Fibroblast of lung (primary cell): Measurements from ENCODE around the gene FADS2. TPM values are rescaled to one million over a fixed set of nuclear protein-coding genes. Genes with fewer than 3 reads are reported as not detected.
A peak's percentile ranks its signal among the peaks of the same experiment; 100 is the strongest.

Source experiments
- DNase-seq, 2 donors: peaks; one replicate each; pipeline versions ENCODE4 v3.0.0 to v3.0.0-alpha.2; 2010; ENCODE audit warnings: low read depth in 2 of 2
- H2AFZ ChIP-seq: 2 replicates; pipeline ENCODE4 v1.5.1; 2012; ENCODE audit warnings: low read length, control low read depth, inconsistent platforms
- H3K27ac ChIP-seq: 2 replicates; pipeline ENCODE4 v1.5.1; 2011; ENCODE audit warnings: low read length, control low read depth; ENCODE audit not compliant: insufficient read depth
- H3K27me3 ChIP-seq: 2 replicates; pipeline ENCODE4 v1.5.1; 2011; ENCODE audit warnings: mild to moderate bottlenecking, low read length; ENCODE audit not compliant: control insufficient read depth, insufficient read depth
- H3K36me3 ChIP-seq: 2 replicates; pipeline ENCODE4 v1.5.1; 2011; ENCODE audit warnings: low read length; ENCODE audit not compliant: control insufficient read depth, insufficient read depth
- H3K4me1 ChIP-seq: 2 replicates; pipeline ENCODE4 v1.5.1; 2011; ENCODE audit warnings: low read length; ENCODE audit not compliant: control insufficient read depth, insufficient read depth; ENCODE audit errors: extremely low read depth
- H3K4me2 ChIP-seq: 2 replicates; pipeline ENCODE4 v1.5.1; 2011; ENCODE audit warnings: low read length, control low read depth; ENCODE audit not compliant: insufficient read depth; ENCODE audit errors: extremely low read depth
- H3K4me3 ChIP-seq, 4 experiments: fragments of 200-600 bp in 1 of 4; sonication (generic) in 1 of 4; replicated peaks in 1 of 4; 2 replicates each; pipeline ENCODE4 v1.5.1; 2011 to 2016; ENCODE audit warnings: low read length in 4 of 4, low read depth in 3 of 4, mild to moderate bottlenecking in 3 of 4, control low read depth in 2 of 4, inconsistent platforms in 1 of 4, mixed read lengths in 1 of 4; ENCODE audit not compliant: insufficient read depth in 1 of 4; ENCODE audit errors: control extremely low read depth in 1 of 4
- H3K79me2 ChIP-seq: 2 replicates; pipeline ENCODE4 v1.5.1; 2012; ENCODE audit warnings: mild to moderate bottlenecking, low read length, inconsistent platforms; ENCODE audit not compliant: control insufficient read depth, insufficient read depth
- H3K9ac ChIP-seq: 2 replicates; pipeline ENCODE4 v1.5.1; 2011; ENCODE audit warnings: mild to moderate bottlenecking, low read length, control low read depth; ENCODE audit not compliant: insufficient read depth
- H3K9me3 ChIP-seq: 2 replicates; pipeline ENCODE4 v1.5.1; 2012; ENCODE audit warnings: low read depth, low read length; ENCODE audit not compliant: control insufficient read depth, insufficient read depth
- H4K20me1 ChIP-seq: 2 replicates; pipeline ENCODE4 v1.5.1; 2011; ENCODE audit warnings: low read length; ENCODE audit not compliant: control insufficient read depth, insufficient read depth; ENCODE audit errors: extremely low read depth
- EZH2 ChIP-seq: IDR thresholded peaks from 2 replicates; pipeline ENCODE4 v1.5.1; 2012; ENCODE audit warnings: low read length, control low read depth, mild to moderate bottlenecking; ENCODE audit errors: missing control alignments
- polyA plus RNA-seq, 2 donors: library from polyadenylated mRNA; depleted of rRNA in 1 of 2; stranded (reverse) in 1 of 2; unstranded in 1 of 2; fragments of >200 nt; gene quantifications; 2 replicates each; pipeline ENCODE4 v1.2.1, GENCODE V29; 2011 to 2012; ENCODE audit warnings: missing spikeins in 1 of 2
- total RNA-seq: library from RNA; depleted of rRNA; stranded (reverse); fragments of >200 nt; gene quantifications from 2 replicates; pipeline ENCODE4 v1.2.1, GENCODE V29; 2014
- TF ChIP-seq, protein P1 (sequence below), 2 donors: IDR thresholded peaks in 1 of 2; conservative IDR thresholded peaks in 1 of 2; 1 replicate in 1 of 2; 2 replicates in 1 of 2; pipeline ENCODE4 v1.5.1; 2011 to 2012; ENCODE audit warnings: low read length in 2 of 2, control low read depth in 1 of 2, inconsistent platforms in 1 of 2, low read depth in 1 of 2, mild to moderate bottlenecking in 1 of 2

Gene FADS2
- total and polyA plus RNA-seq, 2 donors (not counting 1 experiment from before 2014, with no cell fraction given) = 418 to 932 TPM

DNA sequence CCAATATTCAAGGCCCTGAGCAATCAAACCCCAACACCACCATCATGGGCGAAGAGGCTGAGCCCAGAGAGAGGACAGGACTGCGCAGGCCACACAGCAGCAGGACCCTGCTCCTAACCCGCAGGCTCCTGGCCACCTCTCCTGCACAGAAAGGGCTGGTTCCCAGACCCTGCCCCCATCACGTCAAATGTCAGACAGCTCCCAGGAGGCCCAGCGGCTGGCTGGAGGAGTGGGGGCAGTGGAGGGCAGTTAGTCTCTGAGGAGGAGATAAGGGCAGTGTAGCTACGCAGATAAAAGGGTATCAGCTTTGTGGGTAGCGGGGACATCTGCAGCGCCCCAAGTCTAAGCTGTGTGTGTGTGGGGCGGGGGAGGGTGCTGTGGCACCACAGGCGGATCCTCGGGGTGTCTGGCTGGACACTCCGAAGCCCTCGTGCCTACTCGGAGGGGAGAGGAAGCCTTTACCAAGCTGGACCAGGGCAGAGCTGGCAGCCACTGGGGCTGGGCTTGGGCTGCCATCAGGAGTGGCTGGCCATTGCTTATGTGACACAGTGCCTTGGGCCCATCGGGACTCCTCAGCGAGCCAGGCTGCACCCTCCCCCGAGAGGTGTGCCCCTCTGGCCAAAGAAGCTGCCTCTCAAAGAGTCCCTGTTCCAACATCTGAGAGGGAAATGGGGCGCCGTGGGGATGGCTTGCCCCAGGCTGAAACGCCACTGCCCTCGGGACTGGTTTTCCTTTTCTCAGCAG lies 41.8 kb downstream of the FADS2 start:
- peaks cover 11% of the 10 kb centered on the region for H3K36me3 ChIP-seq
- TF ChIP-seq, protein P1, sequence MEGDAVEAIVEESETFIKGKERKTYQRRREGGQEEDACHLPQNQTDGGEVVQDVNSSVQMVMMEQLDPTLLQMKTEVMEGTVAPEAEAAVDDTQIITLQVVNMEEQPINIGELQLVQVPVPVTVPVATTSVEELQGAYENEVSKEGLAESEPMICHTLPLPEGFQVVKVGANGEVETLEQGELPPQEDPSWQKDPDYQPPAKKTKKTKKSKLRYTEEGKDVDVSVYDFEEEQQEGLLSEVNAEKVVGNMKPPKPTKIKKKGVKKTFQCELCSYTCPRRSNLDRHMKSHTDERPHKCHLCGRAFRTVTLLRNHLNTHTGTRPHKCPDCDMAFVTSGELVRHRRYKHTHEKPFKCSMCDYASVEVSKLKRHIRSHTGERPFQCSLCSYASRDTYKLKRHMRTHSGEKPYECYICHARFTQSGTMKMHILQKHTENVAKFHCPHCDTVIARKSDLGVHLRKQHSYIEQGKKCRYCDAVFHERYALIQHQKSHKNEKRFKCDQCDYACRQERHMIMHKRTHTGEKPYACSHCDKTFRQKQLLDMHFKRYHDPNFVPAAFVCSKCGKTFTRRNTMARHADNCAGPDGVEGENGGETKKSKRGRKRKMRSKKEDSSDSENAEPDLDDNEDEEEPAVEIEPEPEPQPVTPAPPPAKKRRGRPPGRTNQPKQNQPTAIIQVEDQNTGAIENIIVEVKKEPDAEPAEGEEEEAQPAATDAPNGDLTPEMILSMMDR (conservative IDR thresholded peaks at IDR 0.05 in 1 of 2, IDR thresholded peaks at IDR 0.05 in 1 of 2; ENCODE audit: low read depth in 1 of 2, low read length in 2 of 2) = no peak
- TF ChIP-seq EZH2 = no peak
- no peak overlapping the region for H3K4me2 ChIP-seq
- DNase-seq = no peak
- H3K27me3 ChIP-seq = no peaks in the 10 kb centered on the region
- peaks cover 5% of the 10 kb centered on the region for H3K4me1 ChIP-seq
- H3K9ac ChIP-seq = no peak overlapping the region
- H3K4me3 ChIP-seq = no peak overlapping the region
- no peaks in the 10 kb centered on the region for H3K9me3 ChIP-seq
- H2AFZ ChIP-seq = no peak overlapping the region
- H3K27ac ChIP-seq = no peak overlapping the region
- no peaks in the 10 kb centered on the region for H4K20me1 ChIP-seq
- H3K79me2 ChIP-seq = no peaks in the 10 kb centered on the region

DNA sequence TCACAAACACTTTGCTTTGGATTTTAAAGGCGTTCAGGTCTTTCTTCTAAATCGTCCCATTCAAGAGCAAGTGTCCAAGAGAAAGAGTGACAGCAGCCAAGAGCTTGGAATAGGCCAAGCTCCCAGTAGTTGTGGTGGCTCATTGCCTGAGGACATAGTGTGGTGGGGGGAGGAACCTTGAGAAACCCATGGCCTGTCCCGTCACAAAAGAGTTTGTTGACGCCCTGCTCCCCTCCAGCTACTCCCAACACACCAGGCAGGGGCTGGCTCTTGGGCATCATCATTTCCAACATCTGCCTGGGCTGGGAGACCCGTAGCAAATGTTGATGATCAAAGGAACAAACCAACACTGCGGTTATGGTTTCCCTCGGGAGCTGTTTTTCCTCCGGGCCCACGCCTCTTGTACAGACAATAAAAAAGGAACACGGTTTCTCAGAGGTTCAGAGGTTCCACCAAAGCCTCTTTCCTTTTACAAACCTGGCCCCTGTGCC lies 42.5 kb downstream of the FADS2 start:
- H3K27ac ChIP-seq = no peak overlapping the region
- no peaks in the 10 kb centered on the region for H4K20me1 ChIP-seq
- H3K27me3 ChIP-seq = no peaks in the 10 kb centered on the region
- H3K9ac ChIP-seq = no peak overlapping the region
- H2AFZ ChIP-seq = no peak overlapping the region
- H3K9me3 ChIP-seq = no peaks in the 10 kb centered on the region
- H3K36me3 ChIP-seq = peaks cover 5% of the 10 kb centered on the region
- DNase-seq = peak in 1 of 2 donors; percentile 12
- TF ChIP-seq EZH2 = no peak
- TF ChIP-seq, protein P1 (conservative IDR thresholded peaks at IDR 0.05 in 1 of 2, IDR thresholded peaks at IDR 0.05 in 1 of 2; ENCODE audit: low read depth in 1 of 2, low read length in 2 of 2) = no peak
- H3K4me3 ChIP-seq = no peak overlapping the region
- H3K79me2 ChIP-seq = no peaks in the 10 kb centered on the region
- peaks cover 5% of the 10 kb centered on the region for H3K4me1 ChIP-seq
- no peak overlapping the region for H3K4me2 ChIP-seq

GRCh38 chr11:61871158-61871597 lies 43.1 kb downstream of the FADS2 start:
- H3K79me2 ChIP-seq = no peaks in the 10 kb centered on the region
- H3K4me1 ChIP-seq = peaks cover 5% of the 10 kb centered on the region
- H4K20me1 ChIP-seq = no peaks in the 10 kb centered on the region
- H2AFZ ChIP-seq = peak overlapping the region; percentile 47
- H3K4me2 ChIP-seq = peak overlapping the region; percentile 67
- peak; percentile 71 to 75 for DNase-seq
- no peak for TF ChIP-seq EZH2
- TF ChIP-seq, protein P1 (conservative IDR thresholded peaks at IDR 0.05 in 1 of 2, IDR thresholded peaks at IDR 0.05 in 1 of 2; ENCODE audit: low read depth in 1 of 2, low read length in 2 of 2) = peak; percentile 81 to 83
- H3K27ac ChIP-seq = no peak overlapping the region
- no peak overlapping the region for H3K4me3 ChIP-seq
- peaks cover 6% of the 10 kb centered on the region for H3K36me3 ChIP-seq
- no peaks in the 10 kb centered on the region for H3K27me3 ChIP-seq
- H3K9ac ChIP-seq = no peak overlapping the region
- H3K9me3 ChIP-seq = no peaks in the 10 kb centered on the region
